Ishikawa (cell line): ENCODE data around the gene VIPR2.

Experiments
- CREB1 ChIP-seq: IDR thresholded peaks from 2 replicates; pipeline ENCODE4 v1.6.1; 2012; ENCODE audit warnings: low read depth
- EGR1 ChIP-seq: IDR thresholded peaks from 2 replicates; pipeline ENCODE4 v1.6.1; 2012
- EP300 ChIP-seq: IDR thresholded peaks from 2 replicates; pipeline ENCODE4 v1.6.1; 2012; ENCODE audit warnings: borderline replicate concordance
- NFIC ChIP-seq: IDR thresholded peaks from 2 replicates; pipeline ENCODE4 v1.6.1; 2012
- REST ChIP-seq: IDR thresholded peaks from 2 replicates; pipeline ENCODE4 v1.6.1; 2012; ENCODE audit warnings: low read depth, mild to moderate bottlenecking
- TCF12 ChIP-seq: IDR thresholded peaks from 2 replicates; pipeline ENCODE4 v1.6.1; 2012; ENCODE audit warnings: low read depth
- YY1 ChIP-seq: IDR thresholded peaks from 2 replicates; pipeline ENCODE4 v1.6.1; 2012; ENCODE audit warnings: low read depth
- TF ChIP-seq, protein P1 (sequence below): IDR thresholded peaks from 2 replicates; pipeline ENCODE4 v1.6.1; 2012
- TF ChIP-seq, protein P2 (sequence below): IDR thresholded peaks from 2 replicates; pipeline ENCODE4 v1.6.1; 2012

- no peak for TF ChIP-seq EP300
- no peak for TF ChIP-seq TCF12
- TF ChIP-seq, protein P1, sequence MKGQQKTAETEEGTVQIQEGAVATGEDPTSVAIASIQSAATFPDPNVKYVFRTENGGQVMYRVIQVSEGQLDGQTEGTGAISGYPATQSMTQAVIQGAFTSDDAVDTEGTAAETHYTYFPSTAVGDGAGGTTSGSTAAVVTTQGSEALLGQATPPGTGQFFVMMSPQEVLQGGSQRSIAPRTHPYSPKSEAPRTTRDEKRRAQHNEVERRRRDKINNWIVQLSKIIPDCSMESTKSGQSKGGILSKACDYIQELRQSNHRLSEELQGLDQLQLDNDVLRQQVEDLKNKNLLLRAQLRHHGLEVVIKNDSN: no peak
- TF ChIP-seq NFIC: no peak
- TF ChIP-seq, protein P2, sequence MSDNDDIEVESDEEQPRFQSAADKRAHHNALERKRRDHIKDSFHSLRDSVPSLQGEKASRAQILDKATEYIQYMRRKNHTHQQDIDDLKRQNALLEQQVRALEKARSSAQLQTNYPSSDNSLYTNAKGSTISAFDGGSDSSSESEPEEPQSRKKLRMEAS: no peak
- TF ChIP-seq EGR1: no peak
- no peak for TF ChIP-seq CREB1
- TF ChIP-seq YY1: no peak
- no peak for TF ChIP-seq REST
Measured at GRCh38 chr7:159120540-159120919, 24.1 kb downstream of the VIPR2 start.
